Measurements from ENCODE around the gene YAP1.

- TF ChIP-seq, protein P1, sequence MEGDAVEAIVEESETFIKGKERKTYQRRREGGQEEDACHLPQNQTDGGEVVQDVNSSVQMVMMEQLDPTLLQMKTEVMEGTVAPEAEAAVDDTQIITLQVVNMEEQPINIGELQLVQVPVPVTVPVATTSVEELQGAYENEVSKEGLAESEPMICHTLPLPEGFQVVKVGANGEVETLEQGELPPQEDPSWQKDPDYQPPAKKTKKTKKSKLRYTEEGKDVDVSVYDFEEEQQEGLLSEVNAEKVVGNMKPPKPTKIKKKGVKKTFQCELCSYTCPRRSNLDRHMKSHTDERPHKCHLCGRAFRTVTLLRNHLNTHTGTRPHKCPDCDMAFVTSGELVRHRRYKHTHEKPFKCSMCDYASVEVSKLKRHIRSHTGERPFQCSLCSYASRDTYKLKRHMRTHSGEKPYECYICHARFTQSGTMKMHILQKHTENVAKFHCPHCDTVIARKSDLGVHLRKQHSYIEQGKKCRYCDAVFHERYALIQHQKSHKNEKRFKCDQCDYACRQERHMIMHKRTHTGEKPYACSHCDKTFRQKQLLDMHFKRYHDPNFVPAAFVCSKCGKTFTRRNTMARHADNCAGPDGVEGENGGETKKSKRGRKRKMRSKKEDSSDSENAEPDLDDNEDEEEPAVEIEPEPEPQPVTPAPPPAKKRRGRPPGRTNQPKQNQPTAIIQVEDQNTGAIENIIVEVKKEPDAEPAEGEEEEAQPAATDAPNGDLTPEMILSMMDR (conservative IDR thresholded peaks at IDR 0.05 in 1 of 2, IDR thresholded peaks at IDR 0.05 in 1 of 2; ENCODE audit: low read depth in 1 of 2, low read length in 2 of 2) = no peak
- no peak for TF ChIP-seq EZH2 (IDR thresholded peaks at IDR 0.05; ENCODE audit: low read length, missing control alignments)
Observed at GRCh38 chr11:102196816-102197215, 86.6 kb downstream of the YAP1 start.
